Measurements from ENCODE around the gene MYH15. TPM values are rescaled to one million over a fixed set of nuclear protein-coding genes. Genes with fewer than 3 reads are reported as not detected.

Gene MYH15
- total RNA-seq, 4 donors from 2014 or later: 0.10 to 0.27 (median 0.13) TPM; not detected in 1

DNA sequence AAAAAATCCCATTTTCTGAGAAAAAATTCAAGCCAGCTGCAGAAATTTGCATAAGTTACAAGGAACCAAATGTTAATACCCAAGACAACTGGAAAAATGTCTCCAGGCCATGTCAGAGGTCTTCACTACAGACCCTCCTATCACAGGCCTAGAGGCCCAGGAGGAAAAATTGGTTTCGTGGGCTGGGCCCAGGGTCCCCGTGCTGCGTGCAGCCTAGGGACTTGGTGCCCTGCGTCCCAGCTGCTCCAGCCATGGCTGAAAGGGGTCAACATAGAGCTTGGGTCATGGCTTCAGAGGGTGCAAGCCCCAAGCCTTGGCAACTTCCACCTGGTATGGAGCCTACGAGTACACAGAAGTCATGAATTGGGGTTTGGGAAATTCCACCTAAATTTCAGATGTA is 78.0 kb downstream of the MYH15 start:
- H3K4me1 ChIP-seq: no peaks in the 10 kb centered on the region
- no peaks in the 10 kb centered on the region for H3K9me3 ChIP-seq
- H3K4me3 ChIP-seq: no peak overlapping the region
- in situ Hi-C loops (cut with MboI; ENCODE audit: low sequenced_read_pairs in 4 of 4) (no loop called here), intact Hi-C loops (cut with DNase I; ENCODE audit: low total_unique reads) (no loop called here)
- no peaks in the 10 kb centered on the region for H3K36me3 ChIP-seq
- DNase-seq (no peak), ATAC-seq (no peak)
- no peak for TF ChIP-seq POLR2A (IDR thresholded peaks at IDR 0.05)
- TF ChIP-seq, protein P1, sequence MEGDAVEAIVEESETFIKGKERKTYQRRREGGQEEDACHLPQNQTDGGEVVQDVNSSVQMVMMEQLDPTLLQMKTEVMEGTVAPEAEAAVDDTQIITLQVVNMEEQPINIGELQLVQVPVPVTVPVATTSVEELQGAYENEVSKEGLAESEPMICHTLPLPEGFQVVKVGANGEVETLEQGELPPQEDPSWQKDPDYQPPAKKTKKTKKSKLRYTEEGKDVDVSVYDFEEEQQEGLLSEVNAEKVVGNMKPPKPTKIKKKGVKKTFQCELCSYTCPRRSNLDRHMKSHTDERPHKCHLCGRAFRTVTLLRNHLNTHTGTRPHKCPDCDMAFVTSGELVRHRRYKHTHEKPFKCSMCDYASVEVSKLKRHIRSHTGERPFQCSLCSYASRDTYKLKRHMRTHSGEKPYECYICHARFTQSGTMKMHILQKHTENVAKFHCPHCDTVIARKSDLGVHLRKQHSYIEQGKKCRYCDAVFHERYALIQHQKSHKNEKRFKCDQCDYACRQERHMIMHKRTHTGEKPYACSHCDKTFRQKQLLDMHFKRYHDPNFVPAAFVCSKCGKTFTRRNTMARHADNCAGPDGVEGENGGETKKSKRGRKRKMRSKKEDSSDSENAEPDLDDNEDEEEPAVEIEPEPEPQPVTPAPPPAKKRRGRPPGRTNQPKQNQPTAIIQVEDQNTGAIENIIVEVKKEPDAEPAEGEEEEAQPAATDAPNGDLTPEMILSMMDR (IDR thresholded peaks at IDR 0.05 in 4 of 5, conservative IDR thresholded peaks at IDR 0.05 in 1 of 5): no peak
- H3K27ac ChIP-seq: no peak overlapping the region
- H3K27me3 ChIP-seq: no peaks in the 10 kb centered on the region

GRCh38 chr3:108430540-108430939 is 79.9 kb downstream of the MYH15 start:
- H3K4me3 ChIP-seq: no peak overlapping the region
- H3K4me1 ChIP-seq: no peaks in the 10 kb centered on the region
- no peaks in the 10 kb centered on the region for H3K36me3 ChIP-seq
- ATAC-seq: no peak
- in situ Hi-C loops (cut with MboI; ENCODE audit: low sequenced_read_pairs in 4 of 4): no loop called here
- no peak for DNase-seq
- H3K9me3 ChIP-seq: no peaks in the 10 kb centered on the region
- H3K27ac ChIP-seq: no peak overlapping the region
- no peaks in the 10 kb centered on the region for H3K27me3 ChIP-seq
- intact Hi-C loops (cut with DNase I; ENCODE audit: low total_unique reads): no loop called here
- TF ChIP-seq POLR2A (IDR thresholded peaks at IDR 0.05): no peak
- TF ChIP-seq, protein P1 (IDR thresholded peaks at IDR 0.05 in 4 of 5, conservative IDR thresholded peaks at IDR 0.05 in 1 of 5): no peak

DNA sequence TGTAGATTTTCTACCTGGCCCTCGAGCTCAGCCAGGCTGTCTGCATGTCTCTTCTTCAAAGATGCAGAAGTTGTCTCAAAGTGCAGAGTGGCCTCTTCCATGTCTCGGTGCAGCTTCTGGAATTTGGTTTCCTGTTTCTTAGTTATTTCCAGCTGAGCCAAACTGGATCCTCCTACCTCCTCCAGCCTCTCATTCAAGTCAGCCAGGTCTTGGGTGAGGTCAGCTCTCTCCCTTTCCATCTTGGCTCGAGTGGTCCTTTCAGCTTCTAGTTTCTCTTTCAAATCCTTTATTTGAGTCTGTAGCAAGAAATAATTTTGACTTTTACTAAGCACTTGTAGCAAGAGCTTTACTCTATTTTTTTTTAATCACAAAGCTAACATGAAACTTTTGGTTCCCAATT is 81.8 kb downstream of the MYH15 start:
- Histone ChIP-seq H3K9me3 (no peaks in the 10 kb centered on the region), H3K27me3 (no peaks in the 10 kb centered on the region), H3K4me1 (no peaks in the 10 kb centered on the region), H3K4me3 (no peak overlapping the region), H3K27ac (no peak overlapping the region), H3K36me3 (no peaks in the 10 kb centered on the region)
- intact Hi-C loops (cut with DNase I; ENCODE audit: low total_unique reads) (no loop called here), in situ Hi-C loops (cut with MboI; ENCODE audit: low sequenced_read_pairs in 4 of 4) (no loop called here)
- TF ChIP-seq, protein P1 (IDR thresholded peaks at IDR 0.05 in 4 of 5, conservative IDR thresholded peaks at IDR 0.05 in 1 of 5): no peak
- no peak for TF ChIP-seq POLR2A (IDR thresholded peaks at IDR 0.05)
- DNase-seq (no peak), ATAC-seq (no peak)

DNA sequence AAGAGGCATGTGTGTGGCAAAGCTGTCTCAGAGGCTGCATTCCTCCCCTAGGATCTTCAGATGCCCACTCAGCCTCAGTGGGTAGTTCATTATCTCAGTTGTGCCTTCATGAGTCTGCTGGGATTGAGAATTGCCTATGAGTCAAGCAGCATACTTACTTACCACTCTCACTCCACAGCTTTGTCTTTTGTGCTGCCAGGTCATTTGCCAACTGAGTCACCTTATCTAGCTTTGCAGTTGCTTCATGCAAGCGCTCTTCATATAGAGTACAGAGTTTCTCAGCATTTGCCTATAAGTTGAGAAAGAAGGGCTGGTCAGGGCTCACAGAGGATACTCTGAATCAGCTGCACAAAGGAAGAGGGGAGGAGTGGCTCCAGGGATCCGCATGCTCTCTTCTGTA is 89.5 kb downstream of the MYH15 start:
- no peak for ATAC-seq
- Histone ChIP-seq H3K36me3 (no peaks in the 10 kb centered on the region), H3K9me3 (no peaks in the 10 kb centered on the region), H3K27ac (no peak overlapping the region), H3K4me1 (no peaks in the 10 kb centered on the region), H3K4me3 (no peak overlapping the region), H3K27me3 (no peaks in the 10 kb centered on the region)
- no peak for DNase-seq
- in situ Hi-C loops (cut with MboI; ENCODE audit: low sequenced_read_pairs in 4 of 4) (loop anchor here in 1 of 4 donors (25.0 kb wide), 1 partner anchor 484 kb away; no protein-coding TSS in a partner anchor), intact Hi-C loops (cut with DNase I; ENCODE audit: low total_unique reads) (no loop called here)
- no peak for TF ChIP-seq POLR2A (IDR thresholded peaks at IDR 0.05)
- TF ChIP-seq, protein P1 (IDR thresholded peaks at IDR 0.05 in 4 of 5, conservative IDR thresholded peaks at IDR 0.05 in 1 of 5): no peak

Measured in gastrocnemius medialis (tissue), 4 donors.